Activated T-helper 2 cell treated with anti-CD3 and anti-CD28 coated beads, Interferon-gamma antibody, Interleukin-2, Interleukin-4, amounts not matched to agents 10 μg/mL and 5 μg/mL and 100 μg/mL, durations not matched to agents 14 hours and 24 hours and 36 hours (primary cell): Measurements from ENCODE around the gene ZBTB7C. TPM values are rescaled to one million over a fixed set of nuclear protein-coding genes. Genes with fewer than 3 reads are reported as not detected.
A peak's percentile ranks its signal among the peaks of the same experiment; 100 is the strongest.

Source experiments
- DNase-seq: peaks from one replicate; pipeline ENCODE4 v3.0.0; 2021; ENCODE audit warnings: low spot score
- H3K27ac Mint-ChIP-seq: one replicate; pipeline ENCODE4 v1.8.0; 2021; ENCODE audit warnings: mixed read lengths
- H3K27me3 Mint-ChIP-seq: one replicate; pipeline ENCODE4 v1.8.0; 2021; ENCODE audit warnings: low read depth, mixed read lengths
- H3K36me3 Mint-ChIP-seq: one replicate; pipeline ENCODE4 v1.8.0; 2021; ENCODE audit warnings: low read depth, mixed read lengths
- H3K4me1 Mint-ChIP-seq: one replicate; pipeline ENCODE4 v1.8.0; 2021; ENCODE audit warnings: low read depth, mixed read lengths
- H3K4me3 Mint-ChIP-seq: one replicate; pipeline ENCODE4 v1.8.0; 2021; ENCODE audit warnings: low read depth, mild to moderate bottlenecking, moderate library complexity, mixed read lengths
- H3K9me3 Mint-ChIP-seq: one replicate; pipeline ENCODE4 v1.8.0; 2021; ENCODE audit warnings: mixed read lengths
- intact Hi-C: fragments of 100-400 bp; cut with micrococcal nuclease; formaldehyde crosslinking; loops from one replicate; pipeline ENCODE4 v1.15.1; 2023
- total RNA-seq: library from RNA; stranded (reverse); gene quantifications from 2 replicates; pipeline ENCODE4 v1.2.3, GENCODE V29; 2022

Gene ZBTB7C
- total RNA-seq, 1 donor from 2014 or later, result 0.21 TPM

- no peak overlapping the region for H3K27ac Mint-ChIP-seq
- H3K4me3 Mint-ChIP-seq, result peak overlapping the region; percentile 51
- H3K36me3 Mint-ChIP-seq, result no peaks in the 10 kb centered on the region
- peaks cover 5% of the 10 kb centered on the region for H3K4me1 Mint-ChIP-seq
- H3K9me3 Mint-ChIP-seq, result no peaks in the 10 kb centered on the region
- peaks cover 74% of the 10 kb centered on the region for H3K27me3 Mint-ChIP-seq
- DNase-seq, result peak; percentile 69
- intact Hi-C loops, result loop anchor here (5.0 to 10.0 kb wide), 2 partner anchors 276 to 478 kb away; partner anchors contain the start of gene SMAD2
These were observed 1.1 kb upstream of the ZBTB7C start for GRCh38 chr18:48410095-48410920.

- H3K4me1 Mint-ChIP-seq, result peaks cover 5% of the 10 kb centered on the region
- intact Hi-C loops, result loop anchor here (5.0 to 10.0 kb wide), 2 partner anchors 275 to 477 kb away; partner anchors contain the start of gene SMAD2
- peak overlapping the region; percentile 47 for H3K4me3 Mint-ChIP-seq
- DNase-seq, result no peak
- no peak overlapping the region for H3K27ac Mint-ChIP-seq
- H3K9me3 Mint-ChIP-seq, result no peaks in the 10 kb centered on the region
- peaks cover 75% of the 10 kb centered on the region for H3K27me3 Mint-ChIP-seq
- no peaks in the 10 kb centered on the region for H3K36me3 Mint-ChIP-seq
These were observed 460 bp upstream of the ZBTB7C start for GRCh38 chr18:48409591-48410094.

GRCh38 chr18:48408111-48408726 lies 964 bp downstream of the ZBTB7C start:
- H3K4me1 Mint-ChIP-seq, result peaks cover 5% of the 10 kb centered on the region
- H3K27me3 Mint-ChIP-seq, result peaks cover 70% of the 10 kb centered on the region
- H3K9me3 Mint-ChIP-seq, result no peaks in the 10 kb centered on the region
- no peaks in the 10 kb centered on the region for H3K36me3 Mint-ChIP-seq
- intact Hi-C loops, result no loop called here
- H3K27ac Mint-ChIP-seq, result no peak overlapping the region
- peak overlapping the region; percentile 66 for H3K4me3 Mint-ChIP-seq
- DNase-seq, result no peak

- Mint-ChIP-seq H3K4me3 (no peak overlapping the region), H3K9me3 (no peaks in the 10 kb centered on the region), H3K36me3 (no peaks in the 10 kb centered on the region), H3K27me3 (peaks cover 68% of the 10 kb centered on the region), H3K27ac (no peak overlapping the region), H3K4me1 (peaks cover 5% of the 10 kb centered on the region)
- no peak for DNase-seq
- intact Hi-C loops, result no loop called here
These were observed 1.8 kb downstream of the ZBTB7C start for GRCh38 chr18:48407358-48407757.

- Mint-ChIP-seq H3K27me3 (peaks cover 61% of the 10 kb centered on the region), H3K4me3 (no peak overlapping the region), H3K9me3 (no peaks in the 10 kb centered on the region), H3K27ac (no peak overlapping the region), H3K4me1 (peaks cover 4% of the 10 kb centered on the region), H3K36me3 (no peaks in the 10 kb centered on the region)
- intact Hi-C loops, result no loop called here
- DNase-seq, result no peak
These were observed 3.2 kb downstream of the ZBTB7C start for GRCh38 chr18:48405978-48406377.

GRCh38 chr18:48404716-48405507 lies 4.3 kb downstream of the ZBTB7C start:
- peaks cover 3% of the 10 kb centered on the region for H3K4me1 Mint-ChIP-seq
- H3K4me3 Mint-ChIP-seq, result no peak overlapping the region
- no peak for DNase-seq
- intact Hi-C loops, result no loop called here
- H3K27me3 Mint-ChIP-seq, result peaks cover 59% of the 10 kb centered on the region
- H3K27ac Mint-ChIP-seq, result no peak overlapping the region
- H3K36me3 Mint-ChIP-seq, result no peaks in the 10 kb centered on the region
- no peaks in the 10 kb centered on the region for H3K9me3 Mint-ChIP-seq

GRCh38 chr18:48402953-48403352 lies 6.2 kb downstream of the ZBTB7C start:
- intact Hi-C loops, result no loop called here
- Mint-ChIP-seq H3K27me3 (peaks cover 60% of the 10 kb centered on the region), H3K9me3 (no peaks in the 10 kb centered on the region), H3K36me3 (no peaks in the 10 kb centered on the region), H3K4me1 (peaks cover 3% of the 10 kb centered on the region), H3K27ac (no peak overlapping the region), H3K4me3 (no peak overlapping the region)
- DNase-seq, result no peak

- no peak overlapping the region for H3K27ac Mint-ChIP-seq
These were observed 9.7 kb downstream of the ZBTB7C start for GRCh38 chr18:48399303-48400075.

GRCh38 chr18:48398074-48398473 lies 11.1 kb downstream of the ZBTB7C start:
- peaks cover 67% of the 10 kb centered on the region for H3K27me3 Mint-ChIP-seq
- no peaks in the 10 kb centered on the region for H3K36me3 Mint-ChIP-seq
- DNase-seq, result no peak
- intact Hi-C loops, result no loop called here
- H3K4me1 Mint-ChIP-seq, result peaks cover 3% of the 10 kb centered on the region
- no peaks in the 10 kb centered on the region for H3K9me3 Mint-ChIP-seq
- no peak overlapping the region for H3K4me3 Mint-ChIP-seq
- no peak overlapping the region for H3K27ac Mint-ChIP-seq

More at GRCh38 chr18:48399303-48400075, 9.7 kb downstream of the ZBTB7C start:
- no peaks in the 10 kb centered on the region for H3K9me3 Mint-ChIP-seq
- H3K36me3 Mint-ChIP-seq, result no peaks in the 10 kb centered on the region
- no peak overlapping the region for H3K4me3 Mint-ChIP-seq
- peaks cover 63% of the 10 kb centered on the region for H3K27me3 Mint-ChIP-seq
- H3K4me1 Mint-ChIP-seq, result peaks cover 3% of the 10 kb centered on the region
- intact Hi-C loops, result no loop called here
- DNase-seq, result no peak

GRCh38 chr18:48397021-48397420 lies 12.2 kb downstream of the ZBTB7C start:
- Mint-ChIP-seq H3K4me1 (peaks cover 3% of the 10 kb centered on the region), H3K27ac (no peak overlapping the region), H3K4me3 (no peak overlapping the region), H3K9me3 (no peaks in the 10 kb centered on the region), H3K36me3 (no peaks in the 10 kb centered on the region), H3K27me3 (peaks cover 68% of the 10 kb centered on the region)
- DNase-seq, result no peak
- intact Hi-C loops, result no loop called here

- Mint-ChIP-seq H3K4me3 (no peak overlapping the region), H3K27ac (no peak overlapping the region), H3K9me3 (no peaks in the 10 kb centered on the region), H3K4me1 (peaks cover 3% of the 10 kb centered on the region), H3K36me3 (no peaks in the 10 kb centered on the region), H3K27me3 (peaks cover 69% of the 10 kb centered on the region)
- intact Hi-C loops, result no loop called here
- DNase-seq, result no peak
These were observed 12.6 kb downstream of the ZBTB7C start for GRCh38 chr18:48396561-48396960.

- H3K27me3 Mint-ChIP-seq, result peaks cover 67% of the 10 kb centered on the region
- no peaks in the 10 kb centered on the region for H3K36me3 Mint-ChIP-seq
- H3K9me3 Mint-ChIP-seq, result no peaks in the 10 kb centered on the region
- no peak overlapping the region for H3K27ac Mint-ChIP-seq
- H3K4me1 Mint-ChIP-seq, result peaks cover 3% of the 10 kb centered on the region
- intact Hi-C loops, result no loop called here
- H3K4me3 Mint-ChIP-seq, result no peak overlapping the region
- DNase-seq, result no peak
These were observed 13.5 kb downstream of the ZBTB7C start for GRCh38 chr18:48395646-48396045.
